Measurements from ENCODE around the gene RIPOR3. TPM values are rescaled to one million over a fixed set of nuclear protein-coding genes. Genes with fewer than 3 reads are reported as not detected.
A peak's percentile ranks its signal among the peaks of the same experiment; 100 is the strongest.

RIPOR3 gene
- total and polyA plus RNA-seq, 11 donors, result 2.4 to 20.7 (median 4.9) TPM

GRCh38 chr20:50596694-50597021, 94.7 kb downstream of the RIPOR3 start:
- no peak overlapping the region for H3K27ac ChIP-seq
- DNase-seq, result no peak
- no peak overlapping the region for H3K4me3 ChIP-seq
- 75 to 87% (median 86%) methylated on average over 9 to 11 of the region's 11 CpGs for WGBS, 4 donors
- ATAC-seq, result no peak
- H3K36me3 ChIP-seq, result no peaks in the 10 kb centered on the region
- peaks cover 0 to 41% (median 15%) of the 10 kb centered on the region in 12 donors for H3K4me1 ChIP-seq
- H3K9me3 ChIP-seq, result no peaks in the 10 kb centered on the region
- TF ChIP-seq CTCF (IDR thresholded peaks at IDR 0.05) (no peak), POLR2A (IDR thresholded peaks at IDR 0.05) (no peak)
- H3K27me3 ChIP-seq, result peaks cover 0 to 17% (median 5%) of the 10 kb centered on the region in 9 donors
- intact Hi-C loops (cut with DNase I), result no loop called here

GRCh38 chr20:50595988-50596693, 95.2 kb downstream of the RIPOR3 start:
- Histone ChIP-seq H3K27me3 (peaks cover 0 to 13% (median 4%) of the 10 kb centered on the region in 9 donors), H3K9me3 (no peaks in the 10 kb centered on the region), H3K36me3 (peaks cover 0 to 3% (median 0%) of the 10 kb centered on the region in 9 donors), H3K4me1 (peaks cover 0 to 47% (median 16%) of the 10 kb centered on the region in 12 donors), H3K4me3 (no peak overlapping the region), H3K27ac (no peak overlapping the region)
- ATAC-seq, result no peak
- TF ChIP-seq POLR2A (IDR thresholded peaks at IDR 0.05) (no peak), CTCF (IDR thresholded peaks at IDR 0.05) (no peak)
- peak in 1 of 5 donors; percentile 38 for DNase-seq
- 38 to 44% (median 41%) methylated on average over 15 of the region's 15 CpGs for WGBS, 4 donors
- intact Hi-C loops (cut with DNase I), result no loop called here

- Histone ChIP-seq H3K27me3 (peaks cover 0 to 9% (median 3%) of the 10 kb centered on the region in 9 donors), H3K4me3 (no peak overlapping the region), H3K27ac (no peak overlapping the region), H3K9me3 (no peaks in the 10 kb centered on the region), H3K36me3 (peaks cover 0 to 5% (median 0%) of the 10 kb centered on the region in 9 donors), H3K4me1 (peaks cover 0 to 47% (median 16%) of the 10 kb centered on the region in 12 donors)
- ATAC-seq, result no peak
- no peak for TF ChIP-seq POLR2A (IDR thresholded peaks at IDR 0.05)
- TF ChIP-seq CTCF (IDR thresholded peaks at IDR 0.05), result no peak
- intact Hi-C loops (cut with DNase I), result no loop called here
- WGBS, 4 donors, result 50 to 76% (median 74%) methylated on average over 1 to 6 of the region's 6 CpGs
- no peak for DNase-seq
Observed at GRCh38 chr20:50595433-50595895, 95.9 kb downstream of the RIPOR3 start.

GRCh38 chr20:50594591-50595432, 96.5 kb downstream of the RIPOR3 start:
- H3K27ac ChIP-seq, result no peak overlapping the region
- peak in 1 of 5 donors; percentile 64 for DNase-seq
- H3K4me3 ChIP-seq, result no peak overlapping the region
- peaks cover 0 to 47% (median 16%) of the 10 kb centered on the region in 12 donors for H3K4me1 ChIP-seq
- peaks cover 0 to 9% (median 0%) of the 10 kb centered on the region in 9 donors for H3K27me3 ChIP-seq
- WGBS, 4 donors, result 52 to 61% (median 55%) methylated on average over 14 to 19 of the region's 19 CpGs
- peak in 2 of 4 donors; percentile 2 to 7 for ATAC-seq
- no peaks in the 10 kb centered on the region for H3K9me3 ChIP-seq
- peaks cover 0 to 12% (median 6%) of the 10 kb centered on the region in 9 donors for H3K36me3 ChIP-seq
- intact Hi-C loops (cut with DNase I), result no loop called here
- no peak for TF ChIP-seq CTCF (IDR thresholded peaks at IDR 0.05)
- TF ChIP-seq POLR2A (IDR thresholded peaks at IDR 0.05), result no peak
